ENCODE results near the gene SLC38A10. TPM values are rescaled to one million over a fixed set of nuclear protein-coding genes. Genes with fewer than 3 reads are reported as not detected.

The SLC38A10 gene
- total and polyA plus RNA-seq, 4 donors: 26.7 to 76.8 (median 59.1) TPM

- WGBS (ENCODE audit: insufficient coverage): 4% methylated on average over 7 of the region's 11 CpGs
- H3K27ac ChIP-seq (ENCODE audit: low read depth, low read length): no peak overlapping the region
- H3K27me3 ChIP-seq (ENCODE audit: control insufficient read depth, insufficient read depth, low read length): no peaks in the 10 kb centered on the region
- H3K36me3 ChIP-seq (ENCODE audit: control insufficient read depth, insufficient read depth, low read length): peaks cover 22% of the 10 kb centered on the region
- H3K4me1 ChIP-seq (ENCODE audit: control insufficient read depth, insufficient read depth, low read length): peaks cover 26% of the 10 kb centered on the region
- DNase-seq (ENCODE audit: low read depth in 4 of 6, low spot score in 6 of 6): peak in 1 of 6 donors; percentile 14
- H3K9me3 ChIP-seq (ENCODE audit: control insufficient read depth, insufficient read depth, low read length): no peaks in the 10 kb centered on the region
- H3K4me3 ChIP-seq (ENCODE audit: low read depth, low read length): peak overlapping the region; percentile 44
Observed at GRCh38 chr17:81223762-81224130, 71.4 kb downstream of the SLC38A10 start.

- Histone ChIP-seq H3K4me3 (ENCODE audit: low read depth, low read length) (peak within 1 kb of the TSS; percentile 63), H3K36me3 (ENCODE audit: control insufficient read depth, insufficient read depth, low read length) (peaks cover 22% of the 10 kb centered on the region), H3K4me1 (ENCODE audit: control insufficient read depth, insufficient read depth, low read length) (peaks cover 26% of the 10 kb centered on the region), H3K9me3 (ENCODE audit: control insufficient read depth, insufficient read depth, low read length) (no peaks in the 10 kb centered on the region), H3K27ac (ENCODE audit: low read depth, low read length) (no peak within 1 kb of the TSS), H3K27me3 (ENCODE audit: control insufficient read depth, insufficient read depth, low read length) (no peaks in the 10 kb centered on the region)
- peak; percentile 84 to 99 (median 98) for DNase-seq (ENCODE audit: low read depth in 4 of 6, low spot score in 6 of 6)
- 0% methylated on average over 75 of the region's 79 CpGs for WGBS (ENCODE audit: insufficient coverage)
Observed at GRCh38 chr17:81222906-81223761, 72.0 kb downstream of the SLC38A10 start, which contains the start of gene CEP131. CEP131 (minus strand) TSS chr17:81222965; CDS start chr17:81220056, 2,909 bp downstream.

- under 1% methylated on average over 30 of the region's 30 CpGs for WGBS (ENCODE audit: insufficient coverage)
- peak overlapping the region; percentile 63 for H3K4me3 ChIP-seq (ENCODE audit: low read depth, low read length)
- H3K27ac ChIP-seq (ENCODE audit: low read depth, low read length): no peak overlapping the region
Observed at GRCh38 chr17:81222620-81222905, 72.5 kb downstream of the SLC38A10 start.

GRCh38 chr17:81221842-81222619 is 73.1 kb downstream of the SLC38A10 start:
- Histone ChIP-seq H3K9me3 (ENCODE audit: control insufficient read depth, insufficient read depth, low read length) (no peaks in the 10 kb centered on the region), H3K27me3 (ENCODE audit: control insufficient read depth, insufficient read depth, low read length) (no peaks in the 10 kb centered on the region), H3K4me3 (ENCODE audit: low read depth, low read length) (peak overlapping the region; percentile 63), H3K36me3 (ENCODE audit: control insufficient read depth, insufficient read depth, low read length) (peaks cover 32% of the 10 kb centered on the region), H3K4me1 (ENCODE audit: control insufficient read depth, insufficient read depth, low read length) (peaks cover 26% of the 10 kb centered on the region), H3K27ac (ENCODE audit: low read depth, low read length) (no peak overlapping the region)
- WGBS (ENCODE audit: insufficient coverage): 18% methylated on average over 19 of the region's 24 CpGs
- DNase-seq (ENCODE audit: low read depth in 4 of 6, low spot score in 6 of 6): no peak

More at GRCh38 chr17:81222620-81222905, 72.5 kb downstream of the SLC38A10 start:
- H3K4me1 ChIP-seq (ENCODE audit: control insufficient read depth, insufficient read depth, low read length): peaks cover 26% of the 10 kb centered on the region
- no peaks in the 10 kb centered on the region for H3K27me3 ChIP-seq (ENCODE audit: control insufficient read depth, insufficient read depth, low read length)
- H3K36me3 ChIP-seq (ENCODE audit: control insufficient read depth, insufficient read depth, low read length): peaks cover 27% of the 10 kb centered on the region
- no peak for DNase-seq (ENCODE audit: low read depth in 4 of 6, low spot score in 6 of 6)
- H3K9me3 ChIP-seq (ENCODE audit: control insufficient read depth, insufficient read depth, low read length): no peaks in the 10 kb centered on the region

GRCh38 chr17:81221371-81221841 is 73.7 kb downstream of the SLC38A10 start:
- H3K4me3 ChIP-seq (ENCODE audit: low read depth, low read length): peak overlapping the region; percentile 63
- peaks cover 38% of the 10 kb centered on the region for H3K36me3 ChIP-seq (ENCODE audit: control insufficient read depth, insufficient read depth, low read length)
- H3K4me1 ChIP-seq (ENCODE audit: control insufficient read depth, insufficient read depth, low read length): peaks cover 26% of the 10 kb centered on the region

GRCh38 chr17:81219476-81220180 is 75.5 kb downstream of the SLC38A10 start:
- H3K27ac ChIP-seq (ENCODE audit: low read depth, low read length): no peak overlapping the region
- H3K4me1 ChIP-seq (ENCODE audit: control insufficient read depth, insufficient read depth, low read length): peaks cover 26% of the 10 kb centered on the region
- no peaks in the 10 kb centered on the region for H3K9me3 ChIP-seq (ENCODE audit: control insufficient read depth, insufficient read depth, low read length)
- H3K4me3 ChIP-seq (ENCODE audit: low read depth, low read length): no peak overlapping the region
- WGBS (ENCODE audit: insufficient coverage): 97% methylated on average over 22 of the region's 24 CpGs
- no peak for DNase-seq (ENCODE audit: low read depth in 4 of 6, low spot score in 6 of 6)
- no peaks in the 10 kb centered on the region for H3K27me3 ChIP-seq (ENCODE audit: control insufficient read depth, insufficient read depth, low read length)
- H3K36me3 ChIP-seq (ENCODE audit: control insufficient read depth, insufficient read depth, low read length): peaks cover 43% of the 10 kb centered on the region

More at GRCh38 chr17:81221371-81221841, 73.7 kb downstream of the SLC38A10 start:
- no peak overlapping the region for H3K27ac ChIP-seq (ENCODE audit: low read depth, low read length)
- no peak for DNase-seq (ENCODE audit: low read depth in 4 of 6, low spot score in 6 of 6)
- H3K27me3 ChIP-seq (ENCODE audit: control insufficient read depth, insufficient read depth, low read length): no peaks in the 10 kb centered on the region
- 39% methylated on average over 9 of the region's 11 CpGs for WGBS (ENCODE audit: insufficient coverage)
- no peaks in the 10 kb centered on the region for H3K9me3 ChIP-seq (ENCODE audit: control insufficient read depth, insufficient read depth, low read length)

- H3K36me3 ChIP-seq (ENCODE audit: control insufficient read depth, insufficient read depth, low read length): peaks cover 43% of the 10 kb centered on the region
- H3K4me3 ChIP-seq (ENCODE audit: low read depth, low read length): no peak overlapping the region
- DNase-seq (ENCODE audit: low read depth in 4 of 6, low spot score in 6 of 6): no peak
- no peaks in the 10 kb centered on the region for H3K27me3 ChIP-seq (ENCODE audit: control insufficient read depth, insufficient read depth, low read length)
- no peak overlapping the region for H3K27ac ChIP-seq (ENCODE audit: low read depth, low read length)
- WGBS (ENCODE audit: insufficient coverage): 92% methylated on average over 11 of the region's 11 CpGs
- H3K9me3 ChIP-seq (ENCODE audit: control insufficient read depth, insufficient read depth, low read length): no peaks in the 10 kb centered on the region
- peaks cover 26% of the 10 kb centered on the region for H3K4me1 ChIP-seq (ENCODE audit: control insufficient read depth, insufficient read depth, low read length)
Observed at GRCh38 chr17:81218991-81219390, 76.1 kb downstream of the SLC38A10 start.

GRCh38 chr17:81218459-81218858 is 76.6 kb downstream of the SLC38A10 start:
- DNase-seq (ENCODE audit: low read depth in 4 of 6, low spot score in 6 of 6): no peak
- 86% methylated on average over 11 of the region's 13 CpGs for WGBS (ENCODE audit: insufficient coverage)
- peaks cover 22% of the 10 kb centered on the region for H3K4me1 ChIP-seq (ENCODE audit: control insufficient read depth, insufficient read depth, low read length)

GRCh38 chr17:81217491-81217890 is 77.6 kb downstream of the SLC38A10 start:
- peaks cover 19% of the 10 kb centered on the region for H3K4me1 ChIP-seq (ENCODE audit: control insufficient read depth, insufficient read depth, low read length)
- H3K9me3 ChIP-seq (ENCODE audit: control insufficient read depth, insufficient read depth, low read length): no peaks in the 10 kb centered on the region
- 74% methylated on average over 16 of the region's 18 CpGs for WGBS (ENCODE audit: insufficient coverage)
- DNase-seq (ENCODE audit: low read depth in 4 of 6, low spot score in 6 of 6): no peak
- H3K27me3 ChIP-seq (ENCODE audit: control insufficient read depth, insufficient read depth, low read length): no peaks in the 10 kb centered on the region
- peaks cover 44% of the 10 kb centered on the region for H3K36me3 ChIP-seq (ENCODE audit: control insufficient read depth, insufficient read depth, low read length)
- H3K4me3 ChIP-seq (ENCODE audit: low read depth, low read length): no peak overlapping the region
- H3K27ac ChIP-seq (ENCODE audit: low read depth, low read length): no peak overlapping the region

More at GRCh38 chr17:81218459-81218858, 76.6 kb downstream of the SLC38A10 start:
- Histone ChIP-seq H3K27me3 (ENCODE audit: control insufficient read depth, insufficient read depth, low read length) (no peaks in the 10 kb centered on the region), H3K27ac (ENCODE audit: low read depth, low read length) (no peak overlapping the region), H3K36me3 (ENCODE audit: control insufficient read depth, insufficient read depth, low read length) (peaks cover 43% of the 10 kb centered on the region), H3K9me3 (ENCODE audit: control insufficient read depth, insufficient read depth, low read length) (no peaks in the 10 kb centered on the region), H3K4me3 (ENCODE audit: low read depth, low read length) (no peak overlapping the region)
